ENCODE data around the gene FLT3.
A peak's percentile ranks its signal among the peaks of the same experiment; 100 is the strongest.

Gene FLT3

GRCh38 chr13:27956576-27957300 is 143.6 kb downstream of the FLT3 start:
- DNase-seq = no peak

- DNase-seq = no peak
Measured at GRCh38 chr13:27955014-27955591, 145.3 kb downstream of the FLT3 start.

- DNase-seq = no peak
Measured at GRCh38 chr13:27954406-27954851, 145.9 kb downstream of the FLT3 start.

GRCh38 chr13:27953676-27954405 is 146.5 kb downstream of the FLT3 start:
- peak; percentile 41 for DNase-seq
